Upper lobe of left lung (tissue), 6 donors: ENCODE results near the gene LMOD1. TPM values are rescaled to one million over a fixed set of nuclear protein-coding genes. Genes with fewer than 3 reads are reported as not detected.
A peak's percentile ranks its signal among the peaks of the same experiment; 100 is the strongest.

Experiments
- ATAC-seq, 2 donors: fragments of 200-7000 bp; cut with Tn5 transposase; one replicate each; pipeline ENCODE4 v1.9.1; 2022; ENCODE audit warnings: mild to moderate bottlenecking in 2 of 2, moderate library complexity in 2 of 2; ENCODE audit not compliant: low FRiP score in 2 of 2
- DNase-seq, 2 donors: peaks; one replicate each; pipeline ENCODE4 v3.0.0-alpha.2; 2019 to 2020
- H3K27ac ChIP-seq, 4 donors: fragments of 200-600 bp; sonication (generic); one replicate each; pipeline ENCODE4 v1.5.1; 2016 to 2019
- H3K27me3 ChIP-seq, 4 donors: fragments of 200-600 bp; sonication (generic); one replicate each; pipeline ENCODE4 v1.5.1; 2017 to 2019
- H3K36me3 ChIP-seq, 4 donors: fragments of 200-600 bp; sonication (generic); one replicate each; pipeline ENCODE4 v1.5.1; 2016 to 2019
- H3K4me1 ChIP-seq, 4 donors: fragments of 200-600 bp; sonication (generic); one replicate each; pipeline ENCODE4 v1.5.1; 2018 to 2019
- H3K4me3 ChIP-seq, 4 donors: fragments of 200-600 bp; sonication (generic); one replicate each; pipeline ENCODE4 v1.5.1; 2017 to 2019; ENCODE audit warnings: mild to moderate bottlenecking in 2 of 4, moderate library complexity in 1 of 4
- H3K9me3 ChIP-seq, 4 donors: fragments of 200-600 bp; sonication (generic); one replicate each; pipeline ENCODE4 v1.5.1; 2018 to 2019
- CTCF ChIP-seq, 6 experiments: fragments of 450-650 bp in 4 of 6; fragments of 200-600 bp in 2 of 6; sonication (generic) in 2 of 6; IDR thresholded peaks; one replicate each; pipeline ENCODE4 v1.5.1; 2016 to 2019; ENCODE audit warnings: antibody characterized with exemption in 6 of 6
- EP300 ChIP-seq, 4 donors: sonication (generic); formaldehyde crosslinking; IDR thresholded peaks; one replicate each; pipeline ENCODE4 v1.5.1; 2017; ENCODE audit warnings: antibody characterized with exemption in 4 of 4, control low read depth in 2 of 4
- POLR2A ChIP-seq, 4 donors: fragments of 450-650 bp; IDR thresholded peaks; one replicate each; pipeline ENCODE4 v1.5.1; 2016 to 2017; ENCODE audit warnings: antibody characterized with exemption in 4 of 4, mild to moderate bottlenecking in 2 of 4
- POLR2AphosphoS5 ChIP-seq, 2 donors: sonication (generic); formaldehyde crosslinking; IDR thresholded peaks; one replicate each; pipeline ENCODE4 v1.5.1; 2017; ENCODE audit warnings: antibody characterized with exemption in 2 of 2
- WGBS, 2 donors: methylation state at CpG; one replicate each; pipeline ENCODE4 v1.1.5; 2017 to 2018; 5-methylcytosine and 5-hydroxymethylcytosine counted together
- total RNA-seq, 6 donors: library from RNA; depleted of rRNA in 4 of 6; stranded (reverse); fragments of >200 nt in 4 of 6; gene quantifications; one replicate each; pipeline versions ENCODE4 v1.1.0 to v1.2.1, GENCODE V29; 2016 to 2021
- donor health status: DM: no; HTN: no; CAD: no; lungs with moderate emphysema.
- donor health status: DM: no; HTN: yes; CAD: no; lungs with severe emphysema.

LMOD1 gene
- total RNA-seq: 10 to 100 TPM; 16.6 to 28.1 (median 22.9) TPM

- TF ChIP-seq POLR2AphosphoS5 (IDR thresholded peaks at IDR 0.05): peak in 1 of 2 donors; percentile 77
- no peak for TF ChIP-seq EP300 (IDR thresholded peaks at IDR 0.05)
- TF ChIP-seq POLR2A (IDR thresholded peaks at IDR 0.05): peak in 2 of 4 donors; percentile 11 to 48
- Histone ChIP-seq H3K9me3 (no peaks in the 10 kb centered on the region), H3K27ac (peak within 1 kb of the TSS; percentile 60 to 81 (median 74)), H3K4me3 (peak within 1 kb of the TSS; percentile 16 to 53 (median 48)), H3K4me1 (peaks cover 0 to 16% (median 6%) of the 10 kb centered on the region in 4 donors), H3K36me3 (no peaks in the 10 kb centered on the region), H3K27me3 (no peaks in the 10 kb centered on the region)
- ATAC-seq: peak; percentile 92 to 93
- DNase-seq: peak; percentile 59 to 87
- WGBS, 2 donors: 12 to 15% methylated on average over 20 to 28 of the region's 28 CpGs
These were observed at the start of gene LMOD1 for GRCh38 chr1:201946224-201946908. Gene LMOD1 (minus strand): TSS chr1:201946548. CDS start chr1:201946340, 208 bp downstream.

DNA sequence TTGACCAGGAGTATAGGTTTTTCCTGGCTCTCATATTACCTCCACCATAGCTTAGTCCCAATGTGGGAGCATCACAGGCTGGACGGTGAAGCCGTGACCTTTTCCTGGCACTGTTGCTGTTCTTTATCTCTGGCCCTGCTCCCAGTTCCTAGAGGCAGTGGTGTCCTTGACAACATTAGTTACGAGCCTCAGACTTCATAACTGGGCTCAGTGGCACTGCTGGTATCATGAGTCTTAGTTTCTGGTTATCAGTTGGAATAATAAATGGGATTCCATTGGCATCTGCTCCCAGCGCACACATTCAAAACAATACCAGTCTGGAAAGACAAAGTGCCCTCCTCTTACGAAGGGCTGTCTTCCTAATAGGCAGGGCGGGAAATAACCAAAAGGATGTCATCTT is 44.1 kb upstream of the LMOD1 start:
- no peak overlapping the region for H3K4me3 ChIP-seq
- ATAC-seq (no peak), DNase-seq (no peak)
- H3K9me3 ChIP-seq: no peaks in the 10 kb centered on the region
- no peak for TF ChIP-seq POLR2AphosphoS5 (IDR thresholded peaks at IDR 0.05)
- H3K4me1 ChIP-seq: no peaks in the 10 kb centered on the region
- 53 to 73% methylated on average over 6 of the region's 6 CpGs for WGBS, 2 donors
- H3K27me3 ChIP-seq: no peaks in the 10 kb centered on the region
- no peak overlapping the region for H3K27ac ChIP-seq
- H3K36me3 ChIP-seq: peaks cover 17 to 63% (median 58%) of the 10 kb centered on the region in 4 donors

- DNase-seq: no peak
- 93 to 96% methylated on average over 10 of the region's 10 CpGs for WGBS, 2 donors
- peaks cover 17 to 59% (median 58%) of the 10 kb centered on the region in 4 donors for H3K36me3 ChIP-seq
These were observed 43.2 kb upstream of the LMOD1 start for GRCh38 chr1:201989354-201990128.

DNA sequence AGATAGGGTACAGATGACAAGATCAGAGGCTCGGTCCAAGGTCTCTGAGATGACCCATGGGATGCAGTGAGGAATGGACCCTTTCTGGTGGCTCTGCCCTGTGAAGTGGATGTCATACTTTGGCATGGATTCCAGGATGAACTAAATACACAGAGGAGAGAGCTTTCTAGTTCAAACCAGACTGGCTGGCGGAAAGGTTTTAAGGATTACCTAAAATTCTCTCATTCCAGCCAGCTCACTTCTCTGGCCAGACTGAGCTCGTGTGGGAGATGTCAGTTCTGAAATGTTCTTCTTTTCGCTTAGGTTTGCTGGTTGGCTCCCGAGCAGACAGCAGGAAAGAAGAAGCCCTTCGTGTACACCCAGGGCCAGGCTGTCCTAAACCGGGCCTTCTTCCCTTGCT is 42.3 kb upstream of the LMOD1 start:
- Histone ChIP-seq H3K36me3 (peaks cover 17 to 52% (median 51%) of the 10 kb centered on the region in 4 donors), H3K4me1 (peaks cover 2 to 10% (median 7%) of the 10 kb centered on the region in 4 donors), H3K4me3 (no peak overlapping the region), H3K27ac (no peak overlapping the region), H3K27me3 (no peaks in the 10 kb centered on the region), H3K9me3 (no peaks in the 10 kb centered on the region)
- 80 to 81% methylated on average over 7 of the region's 7 CpGs for WGBS, 2 donors
- DNase-seq (no peak), ATAC-seq (peak in 1 of 2 donors; percentile 82)
- no peak for TF ChIP-seq CTCF (IDR thresholded peaks at IDR 0.05)
- TF ChIP-seq EP300 (IDR thresholded peaks at IDR 0.05): no peak
- no peak for TF ChIP-seq POLR2A (IDR thresholded peaks at IDR 0.05)
- no peak for TF ChIP-seq POLR2AphosphoS5 (IDR thresholded peaks at IDR 0.05)

More at GRCh38 chr1:201989354-201990128, 43.2 kb upstream of the LMOD1 start:
- no peak overlapping the region for H3K27ac ChIP-seq
- H3K4me1 ChIP-seq: peaks cover 0 to under 1% (median 0%) of the 10 kb centered on the region in 4 donors
- H3K9me3 ChIP-seq: no peaks in the 10 kb centered on the region
- H3K4me3 ChIP-seq: no peak overlapping the region
- no peaks in the 10 kb centered on the region for H3K27me3 ChIP-seq
- TF ChIP-seq POLR2AphosphoS5 (IDR thresholded peaks at IDR 0.05) (no peak), EP300 (IDR thresholded peaks at IDR 0.05) (no peak), CTCF (IDR thresholded peaks at IDR 0.05) (no peak), POLR2A (IDR thresholded peaks at IDR 0.05) (no peak)
- peak in 1 of 2 donors; percentile 65 for ATAC-seq

GRCh38 chr1:201985355-201985754 is 39.0 kb upstream of the LMOD1 start:
- DNase-seq (no peak), ATAC-seq (no peak)
- no peak overlapping the region for H3K27ac ChIP-seq
- no peak overlapping the region for H3K4me3 ChIP-seq
- 92 to 96% methylated on average over 2 of the region's 2 CpGs for WGBS, 2 donors
- TF ChIP-seq POLR2AphosphoS5 (IDR thresholded peaks at IDR 0.05) (no peak), EP300 (IDR thresholded peaks at IDR 0.05) (no peak), CTCF (IDR thresholded peaks at IDR 0.05) (no peak), POLR2A (IDR thresholded peaks at IDR 0.05) (no peak)
- H3K36me3 ChIP-seq: peaks cover 12 to 20% (median 19%) of the 10 kb centered on the region in 4 donors
- H3K4me1 ChIP-seq: peaks cover 3 to 21% (median 13%) of the 10 kb centered on the region in 4 donors
- H3K27me3 ChIP-seq: no peaks in the 10 kb centered on the region
- H3K9me3 ChIP-seq: no peaks in the 10 kb centered on the region
